Fibroblast of peridontal ligament (primary cell): ENCODE measurements around the gene FAIM.
A peak's percentile ranks its signal among the peaks of the same experiment; 100 is the strongest.
"Not testable (repeated sequence)": the region's sequence is repeated elsewhere in the genome, so short reads cannot be mapped to it uniquely, and the experiment has no call there.

ENCODE experiments used
- DNase-seq: peaks from one replicate; pipeline ENCODE4 v3.0.0-alpha.2; 2010; ENCODE audit errors: extremely low read depth

The FAIM gene, protein sequence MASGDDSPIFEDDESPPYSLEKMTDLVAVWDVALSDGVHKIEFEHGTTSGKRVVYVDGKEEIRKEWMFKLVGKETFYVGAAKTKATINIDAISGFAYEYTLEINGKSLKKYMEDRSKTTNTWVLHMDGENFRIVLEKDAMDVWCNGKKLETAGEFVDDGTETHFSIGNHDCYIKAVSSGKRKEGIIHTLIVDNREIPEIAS

DNA sequence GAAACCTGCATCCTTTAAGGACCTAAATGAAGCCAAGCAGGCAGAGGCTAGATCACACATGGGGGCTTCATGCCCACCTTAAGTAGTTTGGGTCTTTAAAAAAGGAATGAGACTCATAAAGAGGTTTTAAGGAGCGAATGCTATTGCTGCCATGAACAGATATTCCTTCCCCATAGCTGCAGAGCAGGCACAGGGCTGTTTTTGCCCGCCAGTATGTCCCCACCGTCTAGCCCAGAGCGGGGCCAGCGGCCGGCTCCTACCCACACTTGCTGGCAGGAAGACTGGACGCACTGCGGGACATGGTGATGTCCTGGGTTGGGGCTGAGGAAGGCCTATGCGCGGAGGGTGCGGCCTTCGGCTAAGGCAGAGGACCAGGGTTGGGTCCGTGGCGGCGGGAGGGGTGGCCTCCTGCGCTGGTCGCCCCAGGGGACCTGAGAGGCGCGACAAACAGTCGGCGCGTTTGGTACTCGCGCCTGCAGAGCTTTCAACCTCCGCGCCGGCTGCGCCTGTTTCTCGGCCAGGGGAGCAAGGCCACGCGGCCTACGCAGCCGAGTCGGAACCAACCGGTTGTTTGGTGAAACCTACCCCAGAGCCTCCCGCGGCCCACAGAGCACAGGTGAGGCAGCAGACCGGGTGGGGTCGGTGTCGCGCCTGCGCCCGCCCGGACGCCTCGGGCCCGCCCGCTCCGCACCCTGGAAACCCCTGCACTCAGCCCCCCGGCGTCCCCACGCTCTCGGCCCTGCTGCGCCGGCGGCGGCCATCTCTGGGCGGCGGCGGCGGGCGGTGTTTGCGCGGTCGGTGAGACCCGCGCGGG, at the start of gene FAIM:
FAIM (plus strand) TSS at position 450 of the 814 bp plus-strand sequence. CDS start 10,956 bp downstream, outside the sequence.
- DNase-seq, result peak; percentile 66

- no peak for DNase-seq
These were observed 49.4 kb upstream of the FAIM start for GRCh38 chr3:138559134-138559533.

GRCh38 chr3:138560501-138560900, 48.1 kb upstream of the FAIM start:
- no peak for DNase-seq

- DNase-seq, result not testable (repeated sequence)
These were observed 45.7 kb upstream of the FAIM start for GRCh38 chr3:138562902-138563301.

DNA sequence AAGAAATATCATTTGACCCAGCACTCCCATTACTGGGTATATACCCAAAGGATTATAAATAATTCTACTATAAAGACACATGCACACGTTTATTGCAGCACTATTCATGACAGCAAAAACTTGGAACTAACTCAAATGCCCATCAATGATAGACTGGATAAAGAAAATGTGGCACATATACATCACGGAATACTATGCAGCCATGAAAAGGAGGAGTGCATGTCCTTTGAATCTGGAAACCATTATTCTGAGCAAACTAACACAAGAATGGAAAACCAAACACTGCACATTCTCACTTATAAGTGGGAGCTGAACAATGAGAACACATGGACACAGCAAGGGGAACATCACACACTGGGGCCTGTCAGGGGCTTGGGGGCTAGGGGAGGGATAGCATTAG, 42.3 kb upstream of the FAIM start:
- not testable (repeated sequence) for DNase-seq

GRCh38 chr3:138567403-138567802, 41.2 kb upstream of the FAIM start:
- DNase-seq, result no peak

- DNase-seq, result no peak
These were observed 39.5 kb upstream of the FAIM start for GRCh38 chr3:138569090-138569489.

- DNase-seq, result not testable (repeated sequence)
These were observed 38.9 kb upstream of the FAIM start for GRCh38 chr3:138569624-138570023.

GRCh38 chr3:138573138-138573537, 35.4 kb upstream of the FAIM start:
- DNase-seq, result no peak

- DNase-seq, result no peak
These were observed 30.4 kb upstream of the FAIM start for GRCh38 chr3:138578141-138578540.

DNA sequence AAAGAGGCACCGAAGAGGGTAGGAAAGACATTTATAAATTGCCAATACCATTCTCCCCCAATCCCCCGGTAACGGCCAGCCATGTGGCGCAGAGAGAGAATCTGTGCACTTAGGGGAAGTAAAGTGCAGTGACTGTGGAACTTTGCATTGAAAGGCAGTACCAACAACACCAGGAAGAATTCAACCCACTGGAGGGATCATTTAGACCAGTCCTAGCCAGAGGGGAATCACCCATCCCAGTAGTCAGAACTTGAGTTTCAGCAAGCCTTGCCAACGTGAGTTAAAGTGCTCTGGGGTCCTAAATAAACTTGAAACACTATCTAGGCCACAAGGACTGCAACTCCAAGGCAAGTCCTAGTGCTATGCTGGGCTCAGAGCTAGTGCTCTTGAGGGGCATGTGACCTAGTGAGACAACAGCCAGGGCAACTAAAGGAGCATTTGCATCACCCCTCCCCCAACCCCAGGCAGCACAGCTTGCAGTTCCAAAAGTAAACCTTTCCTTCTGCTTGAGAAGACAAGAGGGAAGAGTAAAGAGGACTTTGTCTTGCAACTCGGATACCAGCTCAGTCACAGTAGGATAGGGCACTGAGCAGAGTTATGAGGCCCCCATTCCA, 29.5 kb upstream of the FAIM start:
- DNase-seq, result no peak

GRCh38 chr3:138587374-138587773, 21.2 kb upstream of the FAIM start:
- DNase-seq, result no peak

DNA sequence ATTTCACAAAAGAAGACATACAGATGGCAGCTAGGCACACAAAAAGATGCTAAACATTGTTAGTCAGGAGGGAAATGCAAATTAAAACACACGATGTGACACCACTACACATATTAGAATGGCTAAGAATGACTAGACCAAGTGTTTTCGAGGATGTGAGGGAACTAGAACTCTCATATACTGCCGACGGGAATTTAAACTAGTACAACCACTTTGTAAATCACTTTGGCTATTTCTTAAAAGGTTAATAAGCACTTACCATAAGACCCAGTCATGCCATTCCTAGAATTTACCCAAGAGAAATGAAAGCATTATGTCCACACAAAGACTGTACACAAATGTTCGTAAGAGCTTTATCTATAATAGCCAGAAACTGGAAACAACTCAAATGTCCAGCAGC, 20.1 kb upstream of the FAIM start:
- no peak for DNase-seq

DNA sequence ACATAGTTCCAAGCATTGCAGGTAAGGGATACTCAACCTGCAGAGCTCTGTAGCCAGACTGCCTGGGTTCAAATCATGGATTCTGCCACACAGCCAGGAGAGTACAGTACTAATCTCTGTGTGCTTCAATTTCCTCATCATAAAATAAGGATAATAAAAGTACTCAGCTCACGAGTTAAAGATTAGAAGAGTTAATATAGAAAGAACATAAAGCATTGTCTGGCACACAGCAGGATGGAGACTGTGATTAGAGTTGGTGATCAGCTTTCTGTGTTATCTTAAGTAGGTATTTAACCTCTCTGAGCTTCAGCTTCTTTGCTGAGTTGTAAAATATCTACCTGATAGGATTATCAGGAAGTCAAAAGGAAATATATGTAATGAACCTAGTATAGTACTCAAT, 17.2 kb upstream of the FAIM start:
- DNase-seq, result no peak

DNA sequence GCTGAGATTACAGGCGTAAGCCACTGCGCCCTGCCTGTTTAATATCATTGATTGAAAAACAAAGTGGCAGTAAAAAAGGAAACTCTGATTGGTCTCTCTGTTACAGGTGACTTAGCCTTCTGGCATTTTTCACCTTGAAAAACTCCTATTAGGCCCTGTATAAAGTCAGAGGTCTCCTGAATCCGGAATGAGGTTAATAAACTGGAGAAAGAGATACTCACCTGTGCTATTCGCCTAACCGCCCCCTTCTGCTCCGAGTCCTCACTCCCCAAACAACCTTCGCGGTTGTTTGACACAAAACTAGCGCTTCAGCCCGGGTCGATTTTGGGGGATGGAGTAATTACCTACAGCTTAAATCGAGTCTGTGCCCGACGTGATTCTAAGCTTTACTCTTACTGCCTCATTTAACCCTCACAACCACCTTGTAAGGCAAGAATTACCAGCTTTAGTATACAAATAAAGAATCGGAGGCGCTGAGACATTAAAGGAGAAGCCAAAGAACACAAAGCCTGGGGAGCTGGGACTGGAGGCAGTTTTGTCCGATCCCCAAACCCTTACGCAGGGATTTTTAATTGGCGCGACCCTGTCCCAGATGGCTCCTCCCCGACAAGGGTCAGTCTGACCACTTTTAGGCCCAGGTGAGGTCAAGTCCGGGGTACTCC, 15.0 kb upstream of the FAIM start:
- peak; percentile 19 for DNase-seq

GRCh38 chr3:138594150-138594934, 14.2 kb upstream of the FAIM start, which contains the start of gene CEP70:
TSS of gene CEP70 (minus strand) at chr3:138594260. CDS start at chr3:138572927, 21,333 bp downstream.
- DNase-seq, result peak; percentile 98

DNA sequence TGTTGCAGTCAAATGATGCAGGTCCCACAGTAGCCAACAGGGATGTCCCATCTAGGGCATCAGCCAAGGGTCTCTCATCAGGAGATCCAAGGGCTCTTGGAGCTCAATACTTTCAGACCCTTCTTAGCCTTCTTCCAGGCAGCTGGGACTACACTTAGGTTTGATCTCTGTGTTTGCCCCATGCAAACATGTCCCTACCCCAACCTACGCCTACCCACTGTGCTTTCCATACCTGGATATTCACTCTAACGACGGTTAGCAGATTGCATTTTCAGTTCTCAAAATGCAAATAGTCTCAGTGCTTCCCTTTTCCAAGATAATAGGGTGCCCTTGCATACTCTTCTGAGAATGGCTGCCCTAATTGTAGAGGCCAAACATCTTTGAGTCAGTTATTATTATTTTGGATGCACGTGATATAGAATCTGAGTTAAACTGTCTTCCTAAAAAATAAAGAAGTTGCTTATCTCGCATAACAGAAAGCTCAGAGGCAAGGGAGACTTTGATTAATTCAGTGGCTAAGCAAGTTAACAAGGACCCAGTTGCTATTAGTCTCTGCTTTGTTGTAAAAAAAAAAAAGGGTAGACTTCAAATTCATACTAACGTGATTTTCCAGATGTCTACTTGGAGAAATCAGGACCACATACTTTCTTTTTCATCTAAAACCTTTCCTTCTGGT, 13.5 kb upstream of the FAIM start:
- DNase-seq, result no peak

- DNase-seq, result not testable (repeated sequence)
These were observed 11.2 kb upstream of the FAIM start for GRCh38 chr3:138597186-138597976.

DNA sequence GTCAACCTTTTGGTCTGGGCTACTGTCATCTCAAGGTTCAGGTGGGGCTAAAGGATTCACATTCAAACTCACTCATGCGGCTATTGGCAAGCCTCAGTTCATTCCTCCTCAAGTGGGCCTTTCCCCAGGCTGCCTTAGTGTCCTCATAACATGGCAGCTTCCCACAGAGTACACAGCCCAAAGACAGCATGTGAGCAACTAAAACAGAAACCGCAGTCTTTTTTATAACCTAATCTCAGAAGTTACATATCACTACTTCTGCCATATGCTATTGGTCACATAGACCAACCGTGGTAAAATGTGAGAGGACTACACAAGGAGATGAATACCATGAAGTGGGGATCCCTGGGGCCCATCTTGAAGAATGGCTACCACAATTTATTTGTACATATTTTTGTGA, 10.0 kb upstream of the FAIM start:
- DNase-seq, result no peak
